ENCODE measurements around the gene SOX2. TPM values are rescaled to one million over a fixed set of nuclear protein-coding genes. Genes with fewer than 3 reads are reported as not detected.

Gene SOX2
- total RNA-seq, 1 experiment from 2014 or later: 4.7 TPM

DNA sequence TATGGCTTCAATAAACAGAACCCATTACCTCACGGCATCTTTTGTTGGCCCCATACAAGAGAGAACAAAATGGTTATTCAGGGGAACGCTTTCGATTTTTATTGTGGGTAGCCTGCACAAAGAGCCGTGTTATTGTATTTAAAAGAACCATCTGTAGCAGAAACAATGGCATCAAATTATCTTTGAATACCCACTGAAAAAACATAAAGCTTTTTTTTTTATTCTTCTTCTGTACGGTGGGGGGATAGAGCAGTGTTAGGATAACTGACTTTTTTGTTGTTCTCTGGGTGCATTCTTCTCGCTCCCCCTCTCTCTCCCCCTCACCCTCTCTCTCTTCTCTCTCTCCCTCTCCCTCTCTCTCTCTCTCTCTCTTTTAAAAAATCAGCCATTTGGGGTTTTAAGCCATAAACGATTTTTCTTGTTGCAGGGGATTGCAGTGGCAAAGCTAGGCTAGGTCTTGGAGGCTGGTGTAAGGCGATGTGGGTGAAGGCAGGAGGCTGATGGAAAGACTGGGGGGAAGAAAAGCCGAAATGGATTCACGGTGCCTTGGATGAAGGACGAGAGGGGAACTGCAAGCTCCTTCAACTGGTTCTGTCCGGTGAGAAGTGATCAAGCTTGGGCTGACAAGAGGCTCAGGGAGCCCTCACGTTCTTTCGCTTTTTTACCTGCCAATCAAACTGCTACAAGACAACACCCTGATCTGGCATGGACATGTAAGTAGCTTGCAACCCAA is 12.4 kb upstream of the SOX2 start:
- no peak overlapping the region for H3K27ac ChIP-seq
- no peak overlapping the region for H3K4me3 ChIP-seq
- no peaks in the 10 kb centered on the region for H3K36me3 ChIP-seq
- DNase-seq: no peak
- H3K4me1 ChIP-seq: no peaks in the 10 kb centered on the region
- H3K9me3 ChIP-seq (replicated peaks): no peaks in the 10 kb centered on the region; the same call in 1 of the 2 replicates
- no peaks in the 10 kb centered on the region; the same call in 1 of the 2 replicates for H3K27me3 ChIP-seq

DNA sequence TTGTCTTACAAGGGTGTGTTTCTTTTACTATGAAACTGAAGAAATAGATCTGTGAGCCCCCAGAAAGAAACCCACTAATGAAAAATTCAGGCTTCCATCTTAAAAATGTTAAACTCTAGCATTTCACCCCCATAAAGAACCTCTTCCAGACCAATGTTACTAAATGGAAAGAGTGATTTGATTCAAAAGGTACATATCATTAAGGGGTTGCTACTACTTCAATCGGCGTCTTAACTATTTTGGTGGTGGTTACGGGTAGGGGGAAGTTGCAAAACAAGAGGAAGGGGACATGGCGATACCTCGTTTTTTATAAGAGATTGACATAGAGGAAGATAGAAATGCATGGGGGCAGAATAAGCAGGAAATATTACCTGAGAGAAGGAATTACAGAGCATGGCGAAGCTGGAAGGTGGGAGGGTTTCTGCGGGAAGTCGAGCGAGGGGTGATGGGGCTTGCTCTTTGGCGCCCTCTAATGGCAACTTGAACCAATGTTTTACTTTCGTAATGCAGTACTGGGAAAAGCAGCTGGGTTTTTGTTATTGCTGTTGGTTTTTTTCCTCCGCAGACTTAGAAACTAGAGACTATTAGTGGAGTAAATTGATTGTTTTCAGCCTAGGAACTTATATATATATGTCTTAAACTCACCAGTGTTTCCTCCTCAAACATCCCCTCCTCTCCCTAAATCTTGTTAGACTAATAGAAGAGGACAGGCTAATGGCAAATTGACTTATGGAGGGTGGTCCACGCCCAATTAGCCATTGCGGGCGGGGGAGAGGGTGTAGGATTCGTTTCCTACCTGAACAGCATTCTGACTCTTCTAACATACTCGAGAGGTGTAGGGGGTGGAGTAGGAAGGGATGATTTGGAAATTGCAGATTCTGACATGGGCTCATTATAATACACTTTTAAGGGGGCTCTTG is 11.3 kb upstream of the SOX2 start:
- DNase-seq: peak; percentile 50 to 81
- no peaks in the 10 kb centered on the region; the same call in 1 of the 2 replicates for H3K27me3 ChIP-seq
- no peaks in the 10 kb centered on the region for H3K4me1 ChIP-seq

DNA sequence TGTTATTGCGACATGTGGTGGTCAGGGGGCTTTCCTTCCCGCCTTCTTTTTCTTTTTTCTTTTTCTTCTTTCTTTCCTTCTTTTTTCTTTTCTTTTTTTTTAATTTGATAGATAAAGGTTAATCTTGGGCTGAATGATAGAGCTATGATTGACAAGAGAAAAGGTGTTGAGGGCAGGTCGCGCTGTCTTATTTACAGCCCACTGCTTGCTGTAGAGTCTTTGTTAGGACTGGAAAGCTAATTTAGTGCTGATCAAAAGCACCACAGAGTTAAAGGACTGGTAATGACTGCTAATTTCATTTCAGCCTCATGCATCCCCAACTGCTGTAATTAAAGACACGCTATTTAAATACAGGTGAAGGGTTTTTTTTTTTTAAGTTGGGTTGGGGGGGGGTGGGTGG is 10.6 kb upstream of the SOX2 start:
- Histone ChIP-seq H3K4me1 (no peaks in the 10 kb centered on the region), H3K36me3 (no peaks in the 10 kb centered on the region), H3K9me3 (replicated peaks) (no peaks in the 10 kb centered on the region; the same call in 1 of the 2 replicates), H3K4me3 (no peak overlapping the region), H3K27ac (no peak overlapping the region), H3K27me3 (no peaks in the 10 kb centered on the region; the same call in 1 of the 2 replicates)
- DNase-seq: no peak

More for the DNA sequence above, 11.3 kb upstream of the SOX2 start:
- Histone ChIP-seq H3K27ac (no peak overlapping the region), H3K9me3 (replicated peaks) (no peaks in the 10 kb centered on the region; the same call in 1 of the 2 replicates), H3K36me3 (no peaks in the 10 kb centered on the region), H3K4me3 (no peak overlapping the region)

DNA sequence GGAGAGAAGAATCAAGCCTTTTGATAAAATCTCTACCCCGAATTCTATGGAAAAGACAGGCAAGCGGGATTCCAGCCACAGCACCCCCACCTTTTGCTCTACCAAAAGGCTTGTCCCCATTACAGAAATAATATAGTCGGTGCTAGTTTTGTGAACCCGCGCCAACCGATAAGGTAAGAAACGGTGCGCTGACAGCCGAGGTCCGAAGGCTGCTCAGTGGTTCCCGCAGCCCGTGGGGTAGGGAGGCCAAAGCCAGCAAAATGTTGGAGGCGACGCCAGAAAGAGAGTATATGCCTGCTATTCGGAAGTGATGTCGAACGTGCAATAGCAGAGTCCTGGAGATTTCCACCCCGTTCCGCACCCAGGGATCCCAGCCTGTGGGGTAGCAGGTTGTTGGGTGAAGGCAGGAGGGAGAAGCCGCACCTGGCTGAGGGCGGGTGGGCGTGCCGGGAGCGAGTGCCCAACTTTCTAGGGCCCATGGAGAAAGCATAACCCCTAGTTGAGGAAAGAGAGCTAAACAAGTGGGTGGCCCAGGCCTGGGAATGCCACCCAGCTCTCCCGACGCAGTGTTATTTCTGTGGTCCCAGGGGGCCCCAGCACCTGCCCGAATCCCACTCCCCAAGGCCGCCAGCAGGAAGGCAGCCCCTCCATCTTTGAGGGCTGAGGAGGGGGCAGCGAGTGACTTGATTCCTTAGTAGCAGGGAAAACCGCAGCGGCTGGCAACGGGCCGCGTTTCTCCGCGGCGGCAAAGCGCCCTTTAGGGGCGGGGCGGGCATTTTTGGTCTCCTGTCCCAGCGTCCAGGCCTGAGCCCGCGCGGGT is 7.9 kb upstream of the SOX2 start:
- no peak overlapping the region for H3K27ac ChIP-seq
- DNase-seq: no peak
- no peaks in the 10 kb centered on the region for H3K36me3 ChIP-seq
- no peak overlapping the region for H3K4me3 ChIP-seq
- H3K9me3 ChIP-seq (replicated peaks): no peaks in the 10 kb centered on the region; the same call in 1 of the 2 replicates
- H3K4me1 ChIP-seq: no peaks in the 10 kb centered on the region
- no peaks in the 10 kb centered on the region; the same call in 1 of the 2 replicates for H3K27me3 ChIP-seq

DNA sequence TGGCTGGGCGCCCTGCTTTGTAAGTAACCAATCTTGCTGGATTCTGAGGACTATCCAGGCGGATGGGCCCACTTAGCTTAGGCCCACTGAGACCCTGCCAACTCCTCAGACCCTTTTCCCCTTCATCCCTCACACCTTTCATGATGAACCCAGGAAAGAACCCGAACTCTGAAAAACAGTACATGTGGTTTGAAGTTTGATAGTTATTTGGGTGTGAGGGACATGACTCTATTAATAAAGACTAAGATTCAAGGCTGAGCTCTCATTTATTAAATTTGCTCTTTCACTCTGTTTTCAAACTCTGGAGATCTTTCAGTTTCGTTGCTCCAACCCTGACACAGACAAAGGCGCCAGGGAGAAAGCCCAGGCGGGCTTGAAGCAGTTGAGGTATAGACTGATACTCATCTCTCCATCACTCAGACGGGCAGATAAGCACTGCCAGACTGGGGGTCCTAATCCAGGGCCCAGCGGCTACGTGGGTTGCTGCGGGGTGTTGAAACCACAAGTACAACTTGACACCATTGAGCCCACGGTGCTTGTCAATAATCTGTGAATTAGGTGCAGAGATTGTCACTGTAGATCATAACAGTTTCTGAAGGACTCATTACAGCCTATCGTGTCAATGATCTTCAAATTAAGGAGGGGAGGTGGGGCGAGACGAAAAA is 7.2 kb upstream of the SOX2 start:
- no peak for DNase-seq
- Histone ChIP-seq H3K36me3 (no peaks in the 10 kb centered on the region), H3K4me1 (no peaks in the 10 kb centered on the region), H3K4me3 (no peak overlapping the region), H3K27ac (no peak overlapping the region), H3K27me3 (no peaks in the 10 kb centered on the region; the same call in 1 of the 2 replicates), H3K9me3 (replicated peaks) (no peaks in the 10 kb centered on the region; the same call in 1 of the 2 replicates)

DNA sequence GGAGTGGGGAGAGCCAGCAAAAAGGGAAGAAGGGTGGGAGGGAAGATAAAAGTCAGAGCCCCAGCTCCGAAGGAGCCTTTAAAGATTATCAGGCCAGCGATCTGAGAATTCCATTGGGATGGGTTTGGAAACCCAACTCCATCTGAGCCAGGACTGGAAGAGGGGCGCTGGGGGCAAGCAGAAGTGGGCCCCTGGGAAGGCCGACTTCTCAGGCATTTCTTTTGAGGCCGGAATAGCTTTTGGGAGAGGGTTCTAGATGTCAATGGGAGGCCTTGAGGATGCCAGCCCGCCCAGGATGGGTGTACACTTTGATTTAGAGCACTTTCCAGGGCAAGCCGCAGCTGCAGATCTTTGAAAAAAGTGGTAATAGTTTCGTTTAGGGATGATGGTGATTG is 6.6 kb upstream of the SOX2 start:
- DNase-seq: no peak
- Histone ChIP-seq H3K4me3 (no peak overlapping the region), H3K27me3 (no peaks in the 10 kb centered on the region; the same call in 1 of the 2 replicates), H3K9me3 (replicated peaks) (no peaks in the 10 kb centered on the region; the same call in 1 of the 2 replicates), H3K36me3 (no peaks in the 10 kb centered on the region), H3K4me1 (0 out of 2 replicates have a peak, but pooled peaks cover 2% of the 10 kb centered on the region), H3K27ac (no peak overlapping the region)

DNA sequence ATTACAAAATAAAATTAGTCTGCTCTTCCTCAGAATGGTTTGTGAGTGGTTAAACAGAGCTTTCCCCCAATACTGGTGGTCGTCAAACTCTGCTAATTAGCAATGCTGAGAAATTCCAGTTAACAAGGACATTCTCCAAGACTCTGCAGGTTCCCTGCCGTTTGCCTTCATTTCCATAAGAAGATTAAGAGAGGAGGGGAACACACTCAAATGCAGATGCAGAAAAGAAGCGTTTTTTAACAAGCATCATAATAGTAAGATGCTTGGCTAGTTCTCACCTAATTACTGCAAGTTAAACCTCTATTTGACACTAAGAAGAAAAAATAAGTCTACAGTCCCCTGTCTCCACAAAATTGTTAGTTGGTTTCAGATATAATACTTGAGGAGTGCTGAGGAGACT is 3.7 kb upstream of the SOX2 start:
- Histone ChIP-seq H3K4me1 (0 out of 2 replicates have a peak, but pooled peaks cover 2% of the 10 kb centered on the region), H3K36me3 (no peaks in the 10 kb centered on the region), H3K9me3 (replicated peaks) (no peaks in the 10 kb centered on the region), H3K27ac (no peak overlapping the region), H3K27me3 (no peaks in the 10 kb centered on the region), H3K4me3 (no peak overlapping the region)
- DNase-seq: no peak

DNA sequence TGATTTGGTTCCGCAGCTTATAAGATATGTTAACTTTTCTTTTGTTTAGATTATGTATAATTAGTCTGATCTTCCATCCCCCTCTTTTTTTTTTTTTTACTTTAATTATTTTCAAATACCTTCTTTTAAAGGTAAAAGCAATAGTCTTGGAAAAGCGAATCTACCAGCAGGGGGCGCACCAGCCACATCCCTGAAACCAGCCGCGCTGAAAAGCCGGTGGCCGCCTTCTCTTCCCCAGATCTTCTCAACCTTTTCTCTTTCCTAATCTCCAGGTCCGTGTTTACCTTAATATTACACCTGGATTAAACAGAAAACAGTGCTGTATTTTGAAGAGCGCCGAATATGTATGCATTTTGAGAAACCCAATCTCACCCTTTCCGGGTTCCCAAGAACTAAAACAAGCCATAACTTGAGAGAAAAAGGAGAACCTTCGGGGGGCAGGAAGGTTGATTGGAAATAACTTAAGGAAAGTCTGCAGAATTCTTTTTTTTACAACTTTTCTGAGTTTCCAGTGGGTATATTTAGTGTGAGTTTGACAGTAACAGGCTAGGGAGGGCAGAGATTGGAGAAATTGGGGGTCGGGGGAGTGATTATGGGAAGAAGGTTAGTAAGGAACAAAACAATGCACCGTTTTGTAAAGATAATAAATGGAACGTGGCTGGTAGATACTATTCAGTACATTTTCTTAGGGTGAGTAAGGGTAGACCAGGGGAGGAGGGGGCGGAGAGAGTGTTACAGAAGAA is 2.0 kb upstream of the SOX2 start:
- Histone ChIP-seq H3K4me3 (no peak overlapping the region), H3K27ac (no peak overlapping the region), H3K4me1 (0 out of 2 replicates have a peak, but pooled peaks cover 2% of the 10 kb centered on the region), H3K36me3 (no peaks in the 10 kb centered on the region), H3K27me3 (no peaks in the 10 kb centered on the region), H3K9me3 (replicated peaks) (no peaks in the 10 kb centered on the region)
- peak; percentile 48 to 75 for DNase-seq

DNA sequence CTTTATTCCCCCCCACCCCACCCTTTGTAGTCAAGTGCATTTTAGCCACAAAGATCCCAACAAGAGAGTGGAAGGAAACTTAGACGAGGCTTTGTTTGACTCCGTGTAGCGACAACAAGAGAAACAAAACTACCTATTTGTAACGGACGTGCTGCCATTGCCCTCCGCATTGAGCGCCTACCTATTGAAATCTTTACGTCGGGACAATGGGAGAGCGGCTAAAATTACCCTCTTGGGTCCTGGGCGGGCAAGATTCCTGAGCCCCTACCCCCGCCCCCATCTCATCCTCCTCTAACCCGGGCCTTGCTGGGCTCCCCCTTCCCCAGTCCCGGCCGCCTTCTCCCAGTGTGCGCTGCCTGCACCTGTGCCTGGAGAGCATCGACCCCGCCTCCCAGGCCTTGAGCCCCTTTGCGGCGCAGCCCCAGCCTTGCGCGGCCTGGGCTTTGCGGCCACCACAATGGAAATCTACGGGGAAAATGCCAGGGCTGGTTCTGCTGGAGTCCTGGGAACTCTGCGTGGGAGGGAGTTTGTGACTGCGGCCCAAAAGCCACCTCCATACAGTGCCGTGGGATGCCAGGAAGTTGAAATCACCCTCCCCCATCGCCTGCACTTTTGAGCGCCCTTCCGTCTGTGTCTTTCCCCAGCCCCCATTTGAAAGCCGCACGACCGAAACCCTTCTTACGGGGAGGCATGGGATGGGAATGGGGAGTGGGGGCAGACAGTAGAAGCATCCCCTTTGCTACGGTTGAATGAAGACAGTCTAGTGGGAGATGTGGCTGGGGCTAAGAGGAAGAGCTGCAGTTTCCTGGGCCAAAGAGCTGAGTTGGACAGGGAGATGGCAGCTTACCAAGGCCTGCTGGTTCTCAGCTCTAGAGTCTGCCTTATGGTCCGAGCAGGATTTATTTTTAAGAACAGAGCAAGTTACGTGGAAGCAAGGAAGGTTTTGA is 1.1 kb upstream of the SOX2 start:
- Histone ChIP-seq H3K4me1 (0 out of 2 replicates have a peak, but pooled peaks cover 2% of the 10 kb centered on the region), H3K36me3 (no peaks in the 10 kb centered on the region), H3K4me3 (peak overlapping the region; percentile 66), H3K27me3 (no peaks in the 10 kb centered on the region), H3K27ac (no peak overlapping the region), H3K9me3 (replicated peaks) (no peaks in the 10 kb centered on the region)
- DNase-seq: no peak

DNA sequence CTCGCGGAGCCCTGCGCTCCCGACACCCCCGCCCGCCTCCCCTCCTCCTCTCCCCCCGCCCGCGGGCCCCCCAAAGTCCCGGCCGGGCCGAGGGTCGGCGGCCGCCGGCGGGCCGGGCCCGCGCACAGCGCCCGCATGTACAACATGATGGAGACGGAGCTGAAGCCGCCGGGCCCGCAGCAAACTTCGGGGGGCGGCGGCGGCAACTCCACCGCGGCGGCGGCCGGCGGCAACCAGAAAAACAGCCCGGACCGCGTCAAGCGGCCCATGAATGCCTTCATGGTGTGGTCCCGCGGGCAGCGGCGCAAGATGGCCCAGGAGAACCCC is 464 bp downstream of the SOX2 start:
- Histone ChIP-seq H3K27ac (peak overlapping the region; percentile 62), H3K4me3 (peak overlapping the region; percentile 66), H3K4me1 (peaks cover 5% of the 10 kb centered on the region; the same call in 1 of the 2 replicates)

DNA sequence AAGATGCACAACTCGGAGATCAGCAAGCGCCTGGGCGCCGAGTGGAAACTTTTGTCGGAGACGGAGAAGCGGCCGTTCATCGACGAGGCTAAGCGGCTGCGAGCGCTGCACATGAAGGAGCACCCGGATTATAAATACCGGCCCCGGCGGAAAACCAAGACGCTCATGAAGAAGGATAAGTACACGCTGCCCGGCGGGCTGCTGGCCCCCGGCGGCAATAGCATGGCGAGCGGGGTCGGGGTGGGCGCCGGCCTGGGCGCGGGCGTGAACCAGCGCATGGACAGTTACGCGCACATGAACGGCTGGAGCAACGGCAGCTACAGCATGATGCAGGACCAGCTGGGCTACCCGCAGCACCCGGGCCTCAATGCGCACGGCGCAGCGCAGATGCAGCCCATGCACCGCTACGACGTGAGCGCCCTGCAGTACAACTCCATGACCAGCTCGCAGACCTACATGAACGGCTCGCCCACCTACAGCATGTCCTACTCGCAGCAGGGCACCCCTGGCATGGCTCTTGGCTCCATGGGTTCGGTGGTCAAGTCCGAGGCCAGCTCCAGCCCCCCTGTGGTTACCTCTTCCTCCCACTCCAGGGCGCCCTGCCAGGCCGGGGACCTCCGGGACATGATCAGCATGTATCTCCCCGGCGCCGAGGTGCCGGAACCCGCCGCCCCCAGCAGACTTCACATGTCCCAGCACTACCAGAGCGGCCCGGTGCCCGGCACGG is 991 bp downstream of the SOX2 start:
- peak overlapping the region; percentile 62 for H3K27ac ChIP-seq
- peaks cover 8% of the 10 kb centered on the region; the same call in 1 of the 2 replicates for H3K4me1 ChIP-seq
- no peaks in the 10 kb centered on the region for H3K27me3 ChIP-seq
- H3K36me3 ChIP-seq: no peaks in the 10 kb centered on the region
- peak; percentile 71 to 74 for DNase-seq
- peak overlapping the region; percentile 66 for H3K4me3 ChIP-seq
- no peaks in the 10 kb centered on the region for H3K9me3 ChIP-seq (replicated peaks)

More for the DNA sequence above, 464 bp downstream of the SOX2 start:
- no peaks in the 10 kb centered on the region for H3K9me3 ChIP-seq (replicated peaks)
- no peak for DNase-seq
- no peaks in the 10 kb centered on the region for H3K36me3 ChIP-seq
- no peaks in the 10 kb centered on the region for H3K27me3 ChIP-seq

DNA sequence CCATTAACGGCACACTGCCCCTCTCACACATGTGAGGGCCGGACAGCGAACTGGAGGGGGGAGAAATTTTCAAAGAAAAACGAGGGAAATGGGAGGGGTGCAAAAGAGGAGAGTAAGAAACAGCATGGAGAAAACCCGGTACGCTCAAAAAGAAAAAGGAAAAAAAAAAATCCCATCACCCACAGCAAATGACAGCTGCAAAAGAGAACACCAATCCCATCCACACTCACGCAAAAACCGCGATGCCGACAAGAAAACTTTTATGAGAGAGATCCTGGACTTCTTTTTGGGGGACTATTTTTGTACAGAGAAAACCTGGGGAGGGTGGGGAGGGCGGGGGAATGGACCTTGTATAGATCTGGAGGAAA is 1.5 kb downstream of the SOX2 start:
- H3K36me3 ChIP-seq: no peaks in the 10 kb centered on the region
- peak overlapping the region; percentile 66 for H3K4me3 ChIP-seq
- H3K27ac ChIP-seq: peak overlapping the region; percentile 62
- DNase-seq: peak in 1 of 2 experiments; percentile 59
- no peaks in the 10 kb centered on the region for H3K9me3 ChIP-seq (replicated peaks)
- peaks cover 8% of the 10 kb centered on the region; the same call in 1 of the 2 replicates for H3K4me1 ChIP-seq
- no peaks in the 10 kb centered on the region for H3K27me3 ChIP-seq

Measured in SJCRH30 (cell line).